ENCODE measurements around the gene ACOX1. TPM values are rescaled to one million over a fixed set of nuclear protein-coding genes. Genes with fewer than 3 reads are reported as not detected.

ACOX1 gene
- total RNA-seq, 1 donor from 2014 or later = 35.1 TPM

- H3K4me3 ChIP-seq (ENCODE audit: low read depth, low read length) = no peak overlapping the region
- TF ChIP-seq CTCF (conservative IDR thresholded peaks at IDR 0.05; ENCODE audit: low read depth, low read length) = no peak
- no peak for DNase-seq (ENCODE audit: low read depth)
These were observed 44.3 kb upstream of the ACOX1 start for GRCh38 chr17:76022973-76023899.

GRCh38 chr17:76022285-76022684, 43.3 kb upstream of the ACOX1 start:
- DNase-seq (ENCODE audit: low read depth) = no peak
- TF ChIP-seq CTCF (conservative IDR thresholded peaks at IDR 0.05; ENCODE audit: low read depth, low read length) = no peak
- H3K4me3 ChIP-seq (ENCODE audit: low read depth, low read length) = no peak overlapping the region

DNA sequence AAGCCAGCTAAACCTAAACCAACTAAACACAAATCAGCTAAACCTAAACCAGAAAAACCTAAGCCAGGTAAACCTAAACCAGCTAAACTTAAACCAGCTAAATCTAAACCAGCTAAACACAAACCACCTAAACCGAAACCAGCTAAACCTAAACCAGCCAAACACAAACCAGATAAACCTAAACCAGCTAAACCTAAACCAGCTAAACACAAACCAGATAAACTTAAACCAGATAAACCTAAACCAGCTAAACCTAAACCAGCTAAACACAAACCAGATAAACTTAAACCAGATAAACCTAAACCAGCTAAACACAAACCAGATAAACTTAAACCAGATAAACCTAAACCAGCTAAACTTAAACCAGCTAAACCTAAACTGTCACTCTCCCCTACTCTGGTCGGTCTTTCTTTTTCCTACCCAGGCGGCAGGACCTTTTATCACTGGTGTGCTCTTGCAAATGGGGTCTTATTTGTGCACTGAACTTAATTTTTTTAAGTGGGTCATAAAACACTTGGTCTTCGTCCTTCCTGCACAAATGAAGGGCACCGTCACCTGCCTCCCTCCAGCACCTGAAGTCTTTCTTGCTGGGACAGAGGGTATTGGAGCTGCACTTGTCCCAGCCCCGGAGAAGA, 41.0 kb upstream of the ACOX1 start:
- H3K4me3 ChIP-seq (ENCODE audit: low read depth, low read length) = no peak overlapping the region
- DNase-seq (ENCODE audit: low read depth) = no peak
- no peak for TF ChIP-seq CTCF (conservative IDR thresholded peaks at IDR 0.05; ENCODE audit: low read depth, low read length)

GRCh38 chr17:76018801-76019200, 39.8 kb upstream of the ACOX1 start:
- DNase-seq (ENCODE audit: low read depth) = no peak
- no peak for TF ChIP-seq CTCF (conservative IDR thresholded peaks at IDR 0.05; ENCODE audit: low read depth, low read length)

GRCh38 chr17:76018340-76018680, 39.3 kb upstream of the ACOX1 start:
- no peak for DNase-seq (ENCODE audit: low read depth)
- H3K4me3 ChIP-seq (ENCODE audit: low read depth, low read length) = no peak overlapping the region
- TF ChIP-seq CTCF (conservative IDR thresholded peaks at IDR 0.05; ENCODE audit: low read depth, low read length) = no peak

More at GRCh38 chr17:76018801-76019200, 39.8 kb upstream of the ACOX1 start:
- H3K4me3 ChIP-seq (ENCODE audit: low read depth, low read length) = no peak overlapping the region

DNA sequence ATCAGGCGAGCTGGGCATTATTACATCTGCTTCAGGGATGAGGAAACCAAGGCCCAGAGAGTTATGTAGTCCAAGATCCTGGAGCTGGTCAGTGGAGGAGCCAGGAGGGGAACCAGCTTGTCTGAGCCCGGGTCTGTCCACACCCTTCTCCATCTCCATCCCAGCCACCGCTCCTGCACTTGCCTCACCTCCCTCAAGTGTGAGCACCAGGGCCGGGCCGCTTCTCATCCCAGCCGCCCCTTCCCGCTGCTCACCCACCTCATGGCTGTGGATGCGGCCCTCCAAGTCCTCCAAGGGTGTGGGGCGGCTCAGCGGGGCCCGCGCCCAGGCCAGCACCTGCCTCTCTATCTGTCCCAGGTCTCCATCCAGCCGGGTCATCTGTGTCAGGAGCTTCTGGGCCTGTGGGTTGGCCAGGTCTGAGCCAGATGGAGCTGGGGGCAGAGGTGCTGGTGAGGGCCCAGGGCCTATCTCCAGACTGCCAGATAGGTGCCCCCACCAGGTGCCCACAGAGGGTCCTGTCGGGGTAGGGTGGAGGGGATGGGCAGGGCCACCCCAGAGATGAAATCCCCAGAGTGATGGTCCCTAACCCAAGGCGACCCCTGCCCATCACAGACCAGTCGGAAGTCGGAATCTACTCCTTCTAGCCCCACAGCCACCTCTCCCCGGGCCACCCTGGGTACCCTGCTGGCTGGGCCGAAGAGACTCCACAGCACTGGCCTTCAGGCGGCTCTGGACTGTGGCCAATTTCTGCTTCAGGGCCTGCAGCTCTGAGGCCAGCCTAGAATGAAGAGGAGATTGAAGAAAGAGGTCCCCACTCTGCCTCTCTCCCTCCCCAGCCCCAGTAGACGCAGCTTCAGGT, 38.7 kb upstream of the ACOX1 start:
- no peak for DNase-seq (ENCODE audit: low read depth)
- no peak overlapping the region for H3K4me3 ChIP-seq (ENCODE audit: low read depth, low read length)
- no peak for TF ChIP-seq CTCF (conservative IDR thresholded peaks at IDR 0.05; ENCODE audit: low read depth, low read length)
